BE2C (cell line): ENCODE data around the gene MUSTN1.

Experiments
- DNase-seq: peaks from one replicate; pipeline ENCODE4 v3.0.0-alpha.2; 2020
- H3K27me3 ChIP-seq: fragments of 250-450 bp; sonication (Bioruptor Pico); 2 replicates; pipeline ENCODE4 v1.5.1; 2020; ENCODE audit warnings: mild to moderate bottlenecking
- H3K36me3 ChIP-seq: fragments of 250-450 bp; sonication (Bioruptor Pico); 2 replicates; pipeline ENCODE4 v1.5.1; 2020; ENCODE audit warnings: mild to moderate bottlenecking
- H3K4me1 ChIP-seq: fragments of 250-450 bp; sonication (Bioruptor Pico); 2 replicates; pipeline ENCODE4 v1.5.1; 2020
- H3K4me3 ChIP-seq: 2 replicates; pipeline ENCODE4 v1.5.1; 2011; ENCODE audit warnings: low read depth, low read length
- H3K9me3 ChIP-seq: fragments of 250-450 bp; sonication (Bioruptor Pico); 2 replicates; pipeline ENCODE4 v1.5.1; 2020
- TF ChIP-seq, protein P1 (sequence below): IDR thresholded peaks from 2 replicates; pipeline ENCODE4 v1.5.1; 2012; ENCODE audit warnings: mild to moderate bottlenecking, low read depth, low read length

The MUSTN1 gene

GRCh38 chr3:52813810-52814209 lies 21.0 kb downstream of the MUSTN1 start:
- H3K36me3 ChIP-seq: no peaks in the 10 kb centered on the region

DNA sequence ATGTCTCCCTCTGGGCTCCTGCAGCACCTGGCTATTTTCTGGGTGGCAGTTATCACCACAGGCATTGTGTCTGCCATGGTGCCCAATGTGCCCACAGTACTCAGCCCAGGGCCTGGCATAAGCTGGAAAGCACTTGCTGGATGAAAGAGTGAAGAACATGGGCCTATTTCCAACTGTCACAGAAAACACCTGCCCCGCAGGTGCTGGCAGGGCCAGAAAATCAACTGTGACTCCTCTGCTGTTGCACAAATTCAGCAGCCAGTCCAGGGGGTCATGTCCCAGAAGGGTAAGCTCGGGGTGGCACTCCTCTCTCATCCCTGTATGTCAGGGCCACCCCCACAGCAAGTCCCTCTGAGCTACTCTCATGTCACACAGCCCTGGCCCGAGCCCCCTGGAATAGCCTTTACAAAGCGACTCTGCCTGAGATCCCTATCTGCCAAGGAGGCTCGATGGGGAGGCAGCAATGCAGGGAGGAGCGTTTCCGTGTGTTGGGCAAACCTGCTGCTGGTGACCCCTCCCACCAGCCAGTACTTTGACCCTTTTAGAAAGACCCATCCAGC lies 23.3 kb downstream of the MUSTN1 start:
- no peak for DNase-seq
- no peaks in the 10 kb centered on the region for H3K36me3 ChIP-seq
- no peaks in the 10 kb centered on the region for H3K9me3 ChIP-seq
- H3K27me3 ChIP-seq: no peaks in the 10 kb centered on the region
- no peak overlapping the region for H3K4me3 ChIP-seq
- TF ChIP-seq, protein P1, sequence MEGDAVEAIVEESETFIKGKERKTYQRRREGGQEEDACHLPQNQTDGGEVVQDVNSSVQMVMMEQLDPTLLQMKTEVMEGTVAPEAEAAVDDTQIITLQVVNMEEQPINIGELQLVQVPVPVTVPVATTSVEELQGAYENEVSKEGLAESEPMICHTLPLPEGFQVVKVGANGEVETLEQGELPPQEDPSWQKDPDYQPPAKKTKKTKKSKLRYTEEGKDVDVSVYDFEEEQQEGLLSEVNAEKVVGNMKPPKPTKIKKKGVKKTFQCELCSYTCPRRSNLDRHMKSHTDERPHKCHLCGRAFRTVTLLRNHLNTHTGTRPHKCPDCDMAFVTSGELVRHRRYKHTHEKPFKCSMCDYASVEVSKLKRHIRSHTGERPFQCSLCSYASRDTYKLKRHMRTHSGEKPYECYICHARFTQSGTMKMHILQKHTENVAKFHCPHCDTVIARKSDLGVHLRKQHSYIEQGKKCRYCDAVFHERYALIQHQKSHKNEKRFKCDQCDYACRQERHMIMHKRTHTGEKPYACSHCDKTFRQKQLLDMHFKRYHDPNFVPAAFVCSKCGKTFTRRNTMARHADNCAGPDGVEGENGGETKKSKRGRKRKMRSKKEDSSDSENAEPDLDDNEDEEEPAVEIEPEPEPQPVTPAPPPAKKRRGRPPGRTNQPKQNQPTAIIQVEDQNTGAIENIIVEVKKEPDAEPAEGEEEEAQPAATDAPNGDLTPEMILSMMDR: no peak
- no peaks in the 10 kb centered on the region for H3K4me1 ChIP-seq

More at GRCh38 chr3:52813810-52814209, 21.0 kb downstream of the MUSTN1 start:
- no peaks in the 10 kb centered on the region for H3K9me3 ChIP-seq
- H3K4me1 ChIP-seq: no peaks in the 10 kb centered on the region
- TF ChIP-seq, protein P1: no peak
- H3K4me3 ChIP-seq: no peak overlapping the region
- no peak for DNase-seq
- no peaks in the 10 kb centered on the region for H3K27me3 ChIP-seq

DNA sequence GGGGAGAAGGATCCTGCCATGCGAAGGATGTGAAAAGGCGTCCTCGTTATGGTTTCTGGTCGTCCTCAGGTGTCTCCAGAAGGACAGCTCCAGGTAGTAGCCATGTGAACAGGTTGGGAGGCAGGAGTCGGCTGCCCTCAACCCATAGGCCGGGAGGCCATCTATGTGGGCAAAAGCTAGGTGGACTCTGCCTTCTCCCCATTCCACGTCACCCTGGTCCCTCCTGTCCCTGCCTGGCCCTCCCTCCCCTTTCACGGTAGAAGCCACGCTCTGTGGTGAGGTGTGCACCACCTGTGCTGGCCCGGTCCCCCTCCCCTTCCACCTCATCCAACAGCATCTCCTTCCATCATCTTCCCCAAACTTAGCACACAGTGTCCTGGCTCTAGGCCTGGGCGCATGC lies 23.9 kb downstream of the MUSTN1 start:
- no peaks in the 10 kb centered on the region for H3K4me1 ChIP-seq
- H3K9me3 ChIP-seq: no peaks in the 10 kb centered on the region
- no peaks in the 10 kb centered on the region for H3K36me3 ChIP-seq
- TF ChIP-seq, protein P1: no peak
- no peaks in the 10 kb centered on the region for H3K27me3 ChIP-seq
- no peak for DNase-seq
- H3K4me3 ChIP-seq: no peak overlapping the region

DNA sequence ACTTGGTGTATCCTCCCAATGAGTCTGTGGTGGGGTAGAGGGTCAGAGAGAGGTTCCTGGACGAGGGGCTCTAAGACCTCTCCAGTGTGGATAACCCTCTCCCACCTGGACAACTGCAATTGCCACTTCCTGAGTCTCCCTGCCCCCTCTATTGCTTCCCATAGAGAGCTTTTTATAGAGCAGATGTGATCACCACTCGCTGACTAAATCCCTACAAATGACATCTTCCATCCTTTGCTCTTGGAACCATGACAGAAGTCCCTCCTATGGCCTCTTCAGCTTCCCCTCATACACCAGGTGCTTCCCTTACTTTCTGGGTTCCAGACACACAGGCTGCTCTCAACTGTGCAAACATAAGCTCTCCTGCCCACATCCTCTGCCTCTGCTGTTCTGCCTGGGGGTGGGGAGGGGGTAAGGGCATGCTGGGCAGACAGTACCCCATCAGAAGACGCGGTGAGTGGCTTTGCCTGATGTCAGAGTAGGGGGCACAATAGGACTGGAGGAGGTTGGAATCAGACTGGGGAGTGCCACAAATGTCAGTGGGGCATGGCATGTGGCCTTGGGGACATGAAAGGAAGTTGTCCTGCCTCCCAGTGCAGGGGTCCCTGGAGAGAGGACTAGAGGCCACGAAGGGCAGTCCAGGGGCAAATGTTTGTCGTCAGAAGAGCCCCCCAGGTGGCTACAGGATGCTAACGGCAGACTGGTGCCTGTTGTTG lies 25.0 kb downstream of the MUSTN1 start:
- Histone ChIP-seq H3K4me3 (no peak overlapping the region), H3K27me3 (no peaks in the 10 kb centered on the region), H3K36me3 (no peaks in the 10 kb centered on the region), H3K4me1 (no peaks in the 10 kb centered on the region), H3K9me3 (no peaks in the 10 kb centered on the region)
- TF ChIP-seq, protein P1: no peak
- DNase-seq: no peak

DNA sequence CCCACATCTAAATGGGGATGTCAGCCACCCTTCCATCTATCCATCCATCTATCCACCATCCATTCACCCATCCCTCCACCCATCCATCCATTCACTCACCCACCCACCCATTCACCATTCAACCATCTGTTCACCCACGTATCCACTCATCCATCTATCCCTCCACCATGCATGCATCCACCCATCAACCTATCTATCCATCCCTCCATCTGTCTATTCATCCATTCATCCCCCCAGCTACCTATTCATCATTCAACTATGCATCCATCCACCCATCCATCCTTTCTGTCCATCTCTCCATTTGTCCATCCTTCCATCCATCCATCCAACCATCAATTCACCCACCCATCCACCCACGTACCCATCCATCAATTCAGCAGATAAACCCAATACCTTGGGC lies 25.7 kb downstream of the MUSTN1 start:
- H3K9me3 ChIP-seq: no peaks in the 10 kb centered on the region
- no peaks in the 10 kb centered on the region for H3K27me3 ChIP-seq
- TF ChIP-seq, protein P1: no peak
- H3K4me1 ChIP-seq: no peaks in the 10 kb centered on the region
- no peak for DNase-seq
- H3K4me3 ChIP-seq: no peak overlapping the region
- H3K36me3 ChIP-seq: no peaks in the 10 kb centered on the region
